HG02763 (cell line): ENCODE data around the gene UBE2H.
A peak's percentile ranks its signal among the peaks of the same experiment; 100 is the strongest.

Experiments
- ATAC-seq: cut with Tn5 transposase; IDR thresholded peaks from one replicate; pipeline ENCODE4 v1.9.1; 2021; ENCODE audit warnings: mild to moderate bottlenecking, moderate library complexity; ENCODE audit not compliant: unreplicated experiment

UBE2H gene

DNA sequence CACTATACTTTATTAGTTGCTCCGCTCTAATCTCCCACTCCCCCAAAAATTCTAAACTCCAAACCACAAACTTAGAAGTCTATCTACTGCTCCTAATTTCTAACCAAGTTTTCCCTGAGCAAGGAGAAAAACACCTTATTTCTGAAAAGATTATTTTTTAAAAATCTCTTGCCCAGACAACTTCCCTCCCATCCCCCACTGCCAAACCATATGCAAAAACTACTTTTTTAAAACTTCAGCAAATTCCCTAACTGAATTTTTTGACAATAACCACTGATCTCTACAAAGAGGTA lies 1.9 kb downstream of the UBE2H start:
- no peak for ATAC-seq

DNA sequence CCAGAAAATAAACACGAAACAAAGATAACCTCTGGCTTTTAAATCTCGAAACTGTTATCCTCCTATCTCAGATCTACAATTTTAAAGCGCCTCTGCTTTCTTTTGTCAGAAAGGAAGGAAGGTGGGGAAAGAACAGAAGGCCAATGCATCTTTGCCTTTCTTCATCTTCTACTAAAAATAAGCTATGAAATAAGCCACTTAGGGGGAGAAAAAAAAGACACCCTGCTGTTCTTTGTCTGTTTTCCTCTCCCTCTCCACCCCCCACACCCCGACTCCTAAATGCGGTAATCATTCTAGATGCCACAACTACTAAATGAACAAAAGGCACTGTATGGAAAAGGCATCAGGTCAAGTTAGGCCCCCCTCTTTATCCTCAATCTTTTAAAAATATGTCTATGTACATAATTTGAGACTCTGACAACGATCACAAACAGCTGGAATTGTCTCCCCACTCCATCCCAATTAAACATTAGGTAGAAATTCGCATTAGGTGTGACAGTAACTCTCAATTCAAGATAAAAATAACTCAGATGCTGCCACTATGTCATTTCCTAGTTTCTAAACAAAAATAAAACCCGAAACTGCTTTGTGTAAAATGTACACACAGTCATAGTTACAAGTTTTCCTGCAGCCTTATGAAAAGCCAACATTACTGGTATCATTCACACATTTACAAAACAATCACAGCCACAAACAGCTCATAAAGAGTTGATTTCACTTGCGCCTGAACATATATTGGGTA lies 2.4 kb downstream of the UBE2H start:
- ATAC-seq, result peak; percentile 25

DNA sequence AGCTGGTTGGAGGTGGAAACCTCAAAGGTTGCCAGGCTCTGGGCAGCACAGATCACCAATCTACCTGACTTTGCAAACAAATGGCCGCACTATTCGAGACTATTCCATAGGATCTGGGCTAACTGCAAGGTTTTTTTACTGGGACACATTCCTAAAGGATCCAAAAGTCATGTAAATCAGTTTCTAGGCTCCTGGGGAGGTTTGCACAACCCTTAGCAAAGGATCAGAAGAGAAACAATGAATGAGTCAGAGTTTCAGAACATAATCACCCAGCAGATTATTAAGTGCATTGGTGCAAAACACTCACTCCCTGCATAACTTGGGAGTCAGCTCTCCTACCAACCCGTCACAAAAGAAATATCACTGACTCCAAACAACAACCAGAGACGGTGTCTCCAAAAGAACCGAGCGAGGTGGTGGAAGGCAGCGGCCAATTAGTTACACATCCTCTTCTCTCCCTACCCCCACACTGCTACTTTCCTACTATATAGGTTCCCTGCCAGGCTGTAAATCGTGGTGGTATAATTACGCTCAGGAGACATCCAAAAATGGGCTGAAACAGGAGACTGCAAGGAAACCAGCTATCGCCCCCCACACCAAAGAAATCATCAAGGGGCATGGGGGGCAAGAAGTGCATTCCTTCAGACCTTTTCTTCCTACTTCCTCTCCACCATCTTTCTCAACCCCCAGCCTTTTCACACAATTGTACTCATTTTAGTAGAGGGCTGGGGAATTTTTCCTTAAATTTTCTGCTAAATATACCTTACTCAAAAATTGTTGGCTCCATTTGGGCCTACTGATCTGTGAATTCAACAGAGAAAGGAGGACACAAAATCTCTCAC lies 3.2 kb downstream of the UBE2H start:
- peak; percentile 5 for ATAC-seq

DNA sequence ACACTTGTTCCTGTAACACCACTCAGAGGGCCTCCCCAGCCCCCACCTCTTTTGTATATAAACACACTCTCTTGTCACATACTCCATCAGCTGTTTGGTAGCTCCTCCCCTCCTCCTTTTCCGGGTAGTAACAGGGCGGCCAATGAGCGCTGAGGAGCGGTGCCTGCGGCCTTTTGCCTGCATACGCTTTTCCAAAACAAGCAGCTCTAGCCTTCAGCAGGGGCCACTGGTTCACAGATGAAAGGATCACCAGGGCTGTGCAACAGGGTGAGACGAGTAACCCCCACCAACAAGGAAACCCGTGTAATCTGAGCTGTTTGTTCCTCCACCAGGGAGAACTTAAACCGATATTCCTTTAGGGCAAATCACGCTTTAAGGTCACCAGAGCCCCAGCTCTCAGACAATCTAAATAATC lies 3.9 kb downstream of the UBE2H start:
- ATAC-seq, result peak; percentile 39

- no peak for ATAC-seq
Measured at GRCh38 chr7:129948338-129948737, 4.4 kb downstream of the UBE2H start.

GRCh38 chr7:129947701-129948100 lies 5.1 kb downstream of the UBE2H start:
- ATAC-seq, result no peak

GRCh38 chr7:129947049-129947448 lies 5.7 kb downstream of the UBE2H start:
- ATAC-seq, result no peak

- no peak for ATAC-seq
Measured at GRCh38 chr7:129946282-129946681, 6.5 kb downstream of the UBE2H start.

- no peak for ATAC-seq
Measured at GRCh38 chr7:129943352-129943751, 9.4 kb downstream of the UBE2H start.

DNA sequence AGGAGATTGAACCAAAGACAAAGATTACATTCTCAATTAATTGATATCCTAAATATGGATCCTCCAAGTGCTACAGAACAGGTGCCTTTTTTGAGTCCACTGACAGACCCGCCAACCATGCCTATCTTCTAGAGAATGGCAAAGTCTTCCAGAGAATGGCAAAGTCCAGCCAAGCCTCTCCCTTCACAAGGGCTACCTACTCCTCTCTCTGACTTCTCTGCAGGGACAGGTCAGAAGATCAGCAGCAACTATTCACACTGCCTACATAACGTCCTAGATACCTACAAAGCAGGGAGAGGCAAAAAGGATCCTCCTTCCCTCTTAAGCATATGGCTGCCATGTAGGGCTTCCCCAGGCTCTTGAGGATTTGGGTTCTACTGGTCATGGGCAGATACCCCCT lies 12.4 kb downstream of the UBE2H start:
- ATAC-seq, result no peak

DNA sequence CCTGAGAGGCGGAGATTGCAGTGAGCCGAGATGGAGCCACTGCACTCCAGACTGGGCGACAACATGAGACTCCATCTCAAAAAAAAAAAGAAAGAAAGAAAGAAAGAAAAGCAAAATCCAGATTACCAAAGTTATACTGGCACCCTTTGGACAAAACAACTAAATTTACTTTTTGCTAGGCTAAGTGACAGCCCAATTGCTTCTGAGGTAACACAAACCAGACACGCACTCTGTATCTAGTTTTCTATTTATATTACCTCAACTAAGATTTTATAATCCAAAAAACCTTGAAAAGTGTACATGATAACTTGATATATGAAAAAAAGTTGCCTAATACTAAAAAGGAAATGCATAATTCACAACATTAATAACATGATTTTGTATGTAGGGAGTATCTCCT lies 12.9 kb downstream of the UBE2H start:
- no peak for ATAC-seq

DNA sequence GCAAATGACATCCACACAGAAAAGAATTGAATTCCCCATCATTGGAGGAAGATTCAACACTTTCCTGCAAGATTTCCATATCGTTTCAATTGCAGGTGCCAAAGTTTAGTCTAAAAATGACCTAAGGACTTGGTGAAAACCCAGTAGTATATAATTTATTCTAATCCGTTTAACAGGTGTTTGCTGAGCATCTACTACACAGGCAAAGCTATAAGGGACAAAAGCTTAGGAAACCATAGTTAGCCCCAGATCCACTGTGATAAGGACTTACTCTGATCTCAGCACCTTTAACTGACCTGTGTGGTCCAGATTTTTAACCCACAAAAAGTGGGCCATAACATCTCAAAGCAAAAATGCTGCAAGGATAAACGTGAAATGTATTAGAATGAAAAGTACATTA lies 19.1 kb downstream of the UBE2H start:
- ATAC-seq, result no peak

- no peak for ATAC-seq
Measured at GRCh38 chr7:129926618-129927017, 26.1 kb downstream of the UBE2H start.

GRCh38 chr7:129925416-129926002 lies 27.3 kb downstream of the UBE2H start:
- ATAC-seq, result no peak

DNA sequence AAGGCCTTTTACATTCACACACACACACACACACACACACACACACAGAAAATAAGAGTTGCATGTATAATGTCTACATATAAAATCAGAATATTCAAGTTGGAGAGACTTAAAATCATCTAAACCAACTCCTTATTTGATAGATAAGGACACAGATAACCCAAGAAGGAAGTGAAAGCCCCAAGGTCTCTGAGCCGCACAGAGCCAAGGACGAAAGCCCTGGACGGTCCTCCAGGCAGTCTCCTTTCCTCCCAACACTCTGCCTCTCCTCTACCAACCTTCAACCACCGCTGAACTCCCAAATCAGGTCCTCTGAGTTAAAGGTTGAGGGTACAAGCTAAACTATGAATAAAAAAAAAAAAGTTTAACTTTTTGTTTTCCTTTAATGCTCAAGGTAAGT lies 28.2 kb downstream of the UBE2H start:
- ATAC-seq, result no peak

DNA sequence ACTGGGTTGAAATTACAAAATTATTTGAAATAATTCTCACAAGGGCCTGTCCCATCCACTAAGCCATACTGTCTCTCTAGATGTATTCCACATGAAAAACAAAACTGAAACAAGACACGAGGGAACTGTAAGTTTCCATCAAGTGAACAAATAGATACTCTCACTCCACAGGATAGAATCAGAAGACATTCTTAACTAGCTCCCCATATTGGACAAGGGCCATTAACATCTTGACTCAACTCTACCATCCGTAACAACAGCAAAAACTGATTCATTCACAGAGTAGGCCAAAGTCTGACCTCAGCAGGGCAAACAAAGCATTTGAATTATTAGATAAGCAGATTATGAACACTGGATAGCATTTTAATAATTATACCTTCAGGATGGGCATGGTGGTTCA lies 29.1 kb downstream of the UBE2H start:
- no peak for ATAC-seq

GRCh38 chr7:129919492-129919891 lies 33.3 kb downstream of the UBE2H start:
- ATAC-seq, result no peak

DNA sequence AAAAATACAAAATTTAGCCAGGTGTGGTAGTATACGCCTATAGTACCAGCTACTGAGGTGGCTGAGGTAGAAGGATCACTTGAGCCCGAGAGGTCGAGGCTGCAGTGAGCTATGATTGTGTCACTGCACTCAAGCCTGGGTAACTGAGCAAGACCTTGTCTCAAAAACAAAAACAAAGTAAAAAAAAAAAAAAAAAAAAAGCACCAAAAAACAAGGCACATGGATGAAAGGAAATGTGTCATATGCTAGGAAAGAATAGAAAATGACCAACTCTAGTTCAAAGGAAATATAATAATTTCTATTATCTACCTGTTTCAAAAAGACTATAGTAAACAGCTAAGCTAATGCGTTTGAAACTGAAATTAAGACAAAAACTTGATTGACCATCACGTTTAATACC lies 33.8 kb downstream of the UBE2H start:
- no peak for ATAC-seq

- no peak for ATAC-seq
Measured at GRCh38 chr7:129917934-129918333, 34.8 kb downstream of the UBE2H start.

- no peak for ATAC-seq
Measured at GRCh38 chr7:129914536-129915272, 38.1 kb downstream of the UBE2H start.

- no peak for ATAC-seq
Measured at GRCh38 chr7:129913428-129913827, 39.3 kb downstream of the UBE2H start.
